Activated CD8-positive, alpha-beta memory T cell treated with anti-CD3 and anti-CD28 coated beads, Interleukin-2, amount 50 U/mL, for 1 hour (primary cell): ENCODE measurements around the gene TIMP1.

ENCODE experiments used
- DNase-seq: peaks from one replicate; pipeline ENCODE4 v3.0.0-alpha.2; 2020; ENCODE audit errors: extremely low read depth

TIMP1 gene

GRCh38 chrX:47581731-47582647 is at the start of gene TIMP1:
Gene TIMP1, plus strand, starts transcription at chrX:47582436. Its CDS starts 980 bp downstream, at chrX:47583416.
- DNase-seq = peak; percentile 54

- DNase-seq = no peak
Observed at GRCh38 chrX:47539860-47540259, 42.4 kb upstream of the TIMP1 start.

GRCh38 chrX:47540754-47541538 is 41.3 kb upstream of the TIMP1 start:
- DNase-seq = no peak

GRCh38 chrX:47543496-47543895 is 38.7 kb upstream of the TIMP1 start:
- DNase-seq = no peak

- DNase-seq = peak; percentile 63
Observed at GRCh38 chrX:47556045-47556623, 26.1 kb upstream of the TIMP1 start.

- DNase-seq = no peak
Observed at GRCh38 chrX:47558436-47558835, 23.8 kb upstream of the TIMP1 start.

- no peak for DNase-seq
Observed at GRCh38 chrX:47560179-47560933, 21.9 kb upstream of the TIMP1 start.

- DNase-seq = peak; percentile 94
Observed at GRCh38 chrX:47560934-47561658, 21.1 kb upstream of the TIMP1 start, which contains the start of gene ARAF. Gene ARAF, plus strand, starts transcription at chrX:47561205. Its CDS starts 1,763 bp downstream, at chrX:47562968.

- no peak for DNase-seq
Observed at GRCh38 chrX:47561659-47562151, 20.5 kb upstream of the TIMP1 start.

GRCh38 chrX:47562615-47563243 is 19.5 kb upstream of the TIMP1 start:
- DNase-seq = no peak

- no peak for DNase-seq
Observed at GRCh38 chrX:47563801-47564315, 18.4 kb upstream of the TIMP1 start.

GRCh38 chrX:47564438-47565085 is 17.7 kb upstream of the TIMP1 start:
- no peak for DNase-seq

GRCh38 chrX:47566841-47567240 is 15.4 kb upstream of the TIMP1 start:
- no peak for DNase-seq

- DNase-seq = no peak
Observed at GRCh38 chrX:47568656-47569295, 13.5 kb upstream of the TIMP1 start.

- no peak for DNase-seq
Observed at GRCh38 chrX:47570794-47571193, 11.4 kb upstream of the TIMP1 start.

- DNase-seq = no peak
Observed at GRCh38 chrX:47571215-47571614, 11.0 kb upstream of the TIMP1 start.

GRCh38 chrX:47571896-47572295 is 10.3 kb upstream of the TIMP1 start:
- DNase-seq = no peak

GRCh38 chrX:47572773-47573340 is 9.4 kb upstream of the TIMP1 start:
- no peak for DNase-seq
